HG03066 (cell line): ENCODE data around the gene ALAS2.
"Not testable (repeated sequence)": the region's sequence is repeated elsewhere in the genome, so short reads cannot be mapped to it uniquely, and the experiment has no call there.

Source experiments
- ATAC-seq: cut with Tn5 transposase; IDR thresholded peaks from one replicate; pipeline ENCODE4 v1.9.1; 2021; ENCODE audit warnings: low read depth; ENCODE audit not compliant: unreplicated experiment

Gene ALAS2

GRCh38 chrX:55006827-55007621 lies 23.8 kb downstream of the ALAS2 start:
- no peak for ATAC-seq

- ATAC-seq: no peak
Observed at GRCh38 chrX:55005256-55005655, 25.5 kb downstream of the ALAS2 start.

DNA sequence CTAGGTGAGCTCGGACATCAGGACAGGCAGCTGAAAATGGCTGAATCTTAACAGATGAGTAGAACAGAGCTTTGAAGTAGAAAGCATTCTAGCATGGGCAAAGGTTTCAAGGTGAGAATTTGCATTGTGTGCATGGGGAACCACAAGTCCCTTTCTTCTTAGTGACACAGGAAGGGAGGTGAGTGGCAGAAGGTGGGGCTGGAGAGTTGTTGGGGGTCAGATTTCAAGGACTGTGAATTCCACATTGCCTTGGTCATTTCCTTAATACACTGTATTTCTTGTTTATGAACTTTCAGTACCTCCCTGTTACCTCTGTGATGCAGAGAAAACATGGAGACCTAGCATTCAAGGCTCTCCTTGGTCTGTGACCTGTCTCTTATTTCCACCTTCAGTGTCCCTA lies 26.5 kb downstream of the ALAS2 start:
- no peak for ATAC-seq

DNA sequence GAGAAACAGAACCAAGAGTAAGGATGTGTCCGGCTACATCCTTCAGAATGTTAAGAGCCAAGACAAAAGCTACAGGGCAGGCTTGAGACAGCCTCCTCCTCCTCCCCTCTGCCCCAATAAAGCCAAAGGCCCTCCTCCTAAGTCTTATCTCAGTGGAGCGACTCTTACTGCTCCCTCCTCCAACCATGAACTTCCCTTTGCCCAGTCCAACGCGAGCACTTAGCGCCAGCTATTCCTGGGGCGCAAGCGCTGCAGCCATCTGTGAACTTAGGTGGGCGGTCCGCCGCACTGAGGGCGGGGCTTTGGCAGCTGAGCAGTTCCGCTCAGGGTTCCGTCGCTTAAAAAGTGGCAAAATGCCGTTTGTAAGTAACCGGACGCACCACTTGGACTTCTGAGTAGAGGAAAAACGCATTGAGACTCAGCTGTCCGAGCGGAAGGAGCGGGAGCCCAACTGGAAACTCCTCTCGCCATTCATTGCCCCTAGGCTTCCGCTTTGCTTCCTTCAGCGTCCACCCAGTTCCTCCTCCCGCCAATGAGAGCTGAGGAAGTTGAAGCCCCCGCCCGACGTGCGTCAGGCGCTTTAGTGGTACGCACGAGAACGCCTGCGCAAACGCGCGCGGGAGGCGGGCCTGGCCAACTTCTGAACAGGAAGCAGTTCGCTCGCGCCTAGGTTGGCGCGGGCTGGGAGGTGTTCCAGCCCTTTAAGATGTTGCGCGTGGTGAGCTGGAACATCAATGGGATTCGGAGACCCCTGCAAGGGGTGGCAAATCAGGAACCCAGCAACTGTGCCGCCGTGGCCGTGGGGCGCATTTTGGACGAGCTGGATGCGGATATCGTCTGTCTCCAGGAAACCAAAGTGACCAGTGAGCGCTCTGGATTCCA lies 30.8 kb downstream of the ALAS2 start, which contains the start of gene APEX2:
TSS of gene APEX2 (plus strand) at position 647 of the 882 bp plus-strand sequence. CDS start at position 707, 60 bp downstream.
- peak; percentile 88 for ATAC-seq

- no peak for ATAC-seq
Observed at GRCh38 chrX:54995621-54996020, 35.2 kb downstream of the ALAS2 start.

- ATAC-seq: no peak
Observed at GRCh38 chrX:54994668-54995351, 36.0 kb downstream of the ALAS2 start.

GRCh38 chrX:54994099-54994498 lies 36.7 kb downstream of the ALAS2 start, which contains the start of gene PFKFB1:
PFKFB1 (minus strand) TSS chrX:54994188; CDS start chrX:54994007, 181 bp downstream.
- no peak for ATAC-seq

DNA sequence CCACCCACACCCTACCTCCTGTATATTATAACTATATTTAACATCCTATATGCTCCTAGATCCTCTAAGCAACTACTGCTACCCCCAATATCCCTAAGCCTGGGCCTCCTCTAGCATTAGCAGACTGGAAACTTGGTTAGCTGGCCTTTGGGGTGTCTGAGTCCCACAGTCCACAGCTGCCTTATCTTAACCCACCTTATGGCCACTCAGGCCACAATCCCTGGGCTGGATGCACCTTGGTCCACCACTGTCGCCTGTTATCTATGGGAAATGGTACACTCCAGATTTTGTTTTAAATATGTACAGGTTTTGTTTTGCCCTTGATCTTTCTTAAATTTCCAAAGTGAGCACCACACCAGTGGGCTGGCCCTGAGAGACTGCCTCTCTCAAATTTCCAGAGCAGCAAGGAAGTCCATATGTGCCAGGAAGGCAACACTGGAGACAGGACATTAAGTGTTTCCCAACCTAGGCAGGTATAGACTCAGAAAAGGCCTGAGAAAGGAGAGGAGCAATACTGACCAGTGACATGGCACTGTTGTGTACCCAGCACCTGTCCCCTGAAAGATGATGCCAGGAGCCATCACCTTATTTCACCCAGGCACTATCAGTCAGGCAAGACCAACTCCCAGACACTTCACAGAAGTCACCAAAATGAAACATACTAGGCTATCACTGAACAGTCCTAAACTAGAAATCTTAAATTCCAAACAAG lies 37.7 kb downstream of the ALAS2 start:
- ATAC-seq: no peak

DNA sequence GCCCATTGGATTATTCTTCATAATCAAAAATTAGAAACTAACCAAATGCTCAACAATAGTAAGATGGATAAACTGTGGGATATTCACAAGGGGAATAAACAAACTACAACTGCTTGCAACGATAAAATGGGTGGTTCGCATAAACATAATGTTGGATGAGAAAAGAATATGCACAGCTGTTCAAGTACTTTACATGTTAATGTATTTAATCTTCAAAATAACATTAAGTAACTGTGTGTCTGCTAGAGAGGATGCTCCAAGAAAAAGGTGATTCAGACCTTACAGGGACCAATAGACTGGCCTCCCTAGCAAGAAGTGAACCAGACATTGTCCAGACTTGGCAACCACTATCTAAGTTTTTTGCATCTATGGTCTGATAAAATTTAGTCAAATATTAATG lies 39.1 kb downstream of the ALAS2 start:
- ATAC-seq: no peak

DNA sequence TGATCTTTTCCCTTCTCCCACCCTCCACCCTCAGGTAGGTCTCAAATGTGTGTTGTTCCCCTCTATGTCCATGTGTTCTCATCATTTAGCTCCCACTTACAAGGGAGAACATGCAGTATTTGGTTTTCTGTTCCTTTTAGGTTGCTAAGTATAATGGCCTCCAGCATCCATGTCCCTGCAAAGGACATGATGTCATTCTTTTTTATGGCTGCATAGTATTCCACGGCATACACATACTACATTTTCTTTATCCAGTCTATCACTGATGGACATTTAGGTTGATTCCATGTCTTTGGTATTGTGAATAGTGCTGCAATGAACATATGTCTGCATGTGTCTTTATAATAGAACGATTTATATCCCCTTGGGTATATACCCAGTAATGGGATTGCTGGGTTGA lies 47.5 kb downstream of the ALAS2 start:
- ATAC-seq: not testable (repeated sequence)

DNA sequence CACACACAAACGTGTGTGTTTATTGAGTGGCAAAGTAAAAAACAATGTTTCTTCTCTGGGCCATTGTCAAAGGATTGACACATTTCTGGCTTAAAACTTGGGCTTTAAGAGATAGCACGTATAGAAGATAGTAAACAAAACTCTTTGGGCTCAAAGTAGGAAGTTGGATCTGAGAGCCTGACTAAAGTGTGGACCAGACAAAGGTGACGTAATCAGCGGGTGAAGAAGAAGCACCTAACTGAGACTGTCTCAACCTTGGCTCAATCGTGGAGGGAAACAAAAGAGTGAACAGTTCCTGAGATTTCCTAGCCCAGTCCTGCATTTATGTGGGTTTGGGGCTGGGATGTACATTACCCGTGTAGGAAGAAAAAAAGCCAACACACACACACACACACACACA lies 50.4 kb downstream of the ALAS2 start:
- no peak for ATAC-seq

- ATAC-seq: no peak
Observed at GRCh38 chrX:54979432-54979831, 51.3 kb downstream of the ALAS2 start.

DNA sequence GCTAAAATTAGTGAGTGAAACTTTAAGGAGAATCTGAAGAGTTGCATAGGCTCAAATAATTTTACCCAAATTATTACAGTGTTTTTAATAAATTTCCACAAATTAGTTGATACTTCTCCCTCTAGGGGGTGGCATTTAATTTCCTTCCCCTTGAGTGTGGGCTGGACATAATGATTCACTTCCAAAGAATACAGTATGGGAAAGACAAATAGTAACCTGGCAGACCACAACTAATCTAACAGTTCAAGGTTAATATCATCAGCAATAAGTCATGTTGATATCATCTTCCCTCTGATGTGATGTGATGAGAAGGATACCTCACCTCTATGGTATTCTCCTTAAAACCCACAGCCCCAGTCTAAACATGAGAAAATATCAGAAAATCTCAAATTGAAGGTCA lies 52.3 kb downstream of the ALAS2 start:
- no peak for ATAC-seq

- no peak for ATAC-seq
Observed at GRCh38 chrX:54977387-54977786, 53.4 kb downstream of the ALAS2 start.

DNA sequence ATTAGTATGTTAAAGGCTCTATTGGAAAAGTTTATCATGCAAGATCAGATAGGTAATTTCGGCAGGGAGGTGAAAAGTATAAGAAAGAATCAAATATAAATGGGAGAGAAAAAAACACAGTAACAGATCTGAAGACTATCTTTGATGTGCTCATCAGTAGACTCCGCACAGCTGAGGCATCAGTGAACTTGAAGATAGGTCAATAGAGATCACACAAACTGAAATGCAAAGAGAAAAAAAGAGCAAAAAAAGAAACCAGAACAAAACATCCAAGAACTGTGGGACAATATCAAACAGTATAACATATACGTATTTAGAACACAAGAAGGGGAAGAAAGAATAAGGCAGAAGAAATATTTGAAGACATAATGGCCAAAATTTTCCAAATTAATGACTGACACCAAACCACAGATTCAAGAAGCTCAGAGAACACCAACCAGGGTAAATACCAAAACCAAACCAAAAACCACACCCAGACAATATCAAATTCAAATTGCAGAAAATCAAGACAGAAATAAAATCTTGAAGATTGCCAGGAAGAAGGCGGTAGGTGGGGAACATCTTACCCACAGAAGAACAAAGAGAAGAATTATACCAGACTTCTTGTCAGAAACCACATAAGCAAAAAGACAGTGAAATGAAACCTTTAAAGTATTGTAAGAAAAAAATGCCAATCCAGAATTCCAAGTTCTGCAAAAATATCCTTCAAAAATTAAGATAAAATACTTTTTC lies 65.8 kb downstream of the ALAS2 start:
- no peak for ATAC-seq

DNA sequence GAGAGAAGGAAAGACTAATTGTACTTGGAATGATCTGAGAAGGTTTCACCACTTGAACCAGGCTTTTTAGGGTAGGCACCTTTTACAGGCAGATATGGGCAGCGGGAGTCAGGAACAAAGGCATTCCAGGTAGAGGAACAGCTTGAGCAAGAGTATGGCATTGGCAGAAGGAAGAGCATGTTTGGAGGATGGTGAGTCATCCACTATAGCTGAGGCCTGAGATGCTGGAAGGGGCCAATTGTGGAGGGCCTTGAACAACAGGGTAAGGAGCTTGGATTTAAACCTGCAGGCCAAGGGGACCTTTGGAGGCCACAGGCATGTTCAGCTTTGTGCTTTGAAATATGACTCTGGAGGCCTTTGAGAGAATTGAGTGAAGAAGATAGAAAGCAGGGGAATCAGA lies 69.0 kb downstream of the ALAS2 start:
- ATAC-seq: no peak
